GM13976 (cell line): ENCODE results near the gene PROK1.
A peak's percentile ranks its signal among the peaks of the same experiment; 100 is the strongest.

Source experiments
- DNase-seq: peaks from one replicate; pipeline ENCODE4 v3.0.0; 2012; ENCODE audit warnings: low spot score
- CTCF ChIP-seq: IDR thresholded peaks from 2 replicates; pipeline ENCODE4 v1.5.1; 2012; ENCODE audit warnings: borderline replicate concordance, mild to moderate bottlenecking; ENCODE audit not compliant: insufficient read depth; ENCODE audit errors: extremely low read depth, missing control alignments, control extremely low read depth
- in situ Hi-C: fragments of 300-500 bp; cut with MboI; formaldehyde crosslinking; loops from one replicate; pipeline ENCODE4 v1.12.0; 2022; ENCODE audit warnings: low sequenced_read_pairs, mixed read lengths, inconsistent platforms; ENCODE audit not compliant: unreplicated experiment

The PROK1 gene

DNA sequence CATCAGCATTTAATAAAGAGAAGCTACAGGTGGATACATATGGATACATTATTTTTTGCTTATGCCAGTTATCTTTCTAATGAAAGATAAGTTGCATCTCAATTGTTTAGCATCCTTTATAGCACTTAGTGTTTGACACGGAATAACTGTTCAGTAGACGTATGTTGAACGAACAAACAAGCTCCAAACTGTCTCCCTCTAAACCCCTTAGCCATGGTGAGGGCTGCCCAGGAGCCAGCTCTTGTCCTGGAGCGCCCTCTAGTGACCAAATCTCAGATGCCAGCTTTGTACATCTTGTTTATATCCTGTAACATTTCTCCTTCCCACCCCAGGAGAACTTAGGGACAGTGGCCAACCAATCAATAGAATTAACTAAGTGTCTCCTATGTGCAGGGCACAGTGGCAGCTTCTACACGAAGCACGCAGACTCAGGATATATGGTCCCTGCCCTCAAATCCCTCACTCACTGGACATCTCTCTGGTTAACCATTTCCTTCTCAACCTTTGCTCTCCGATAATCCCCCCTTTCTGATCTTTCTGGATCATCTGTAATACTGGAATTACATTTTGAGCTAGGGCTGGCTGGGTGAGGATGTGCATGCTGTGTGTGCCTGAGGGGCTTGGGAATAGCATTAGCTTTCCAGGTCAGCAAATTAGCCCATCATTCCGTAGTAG is 45.1 kb downstream of the PROK1 start:
- peak; percentile 83 for DNase-seq
- in situ Hi-C loops = no loop called here
- peak; percentile 87 for TF ChIP-seq CTCF

GRCh38 chr1:110498270-110498669 is 47.3 kb downstream of the PROK1 start:
- in situ Hi-C loops = no loop called here
- no peak for DNase-seq
- TF ChIP-seq CTCF = no peak

GRCh38 chr1:110501488-110502132 is 50.7 kb downstream of the PROK1 start:
- DNase-seq = no peak
- in situ Hi-C loops = no loop called here
- TF ChIP-seq CTCF = no peak

DNA sequence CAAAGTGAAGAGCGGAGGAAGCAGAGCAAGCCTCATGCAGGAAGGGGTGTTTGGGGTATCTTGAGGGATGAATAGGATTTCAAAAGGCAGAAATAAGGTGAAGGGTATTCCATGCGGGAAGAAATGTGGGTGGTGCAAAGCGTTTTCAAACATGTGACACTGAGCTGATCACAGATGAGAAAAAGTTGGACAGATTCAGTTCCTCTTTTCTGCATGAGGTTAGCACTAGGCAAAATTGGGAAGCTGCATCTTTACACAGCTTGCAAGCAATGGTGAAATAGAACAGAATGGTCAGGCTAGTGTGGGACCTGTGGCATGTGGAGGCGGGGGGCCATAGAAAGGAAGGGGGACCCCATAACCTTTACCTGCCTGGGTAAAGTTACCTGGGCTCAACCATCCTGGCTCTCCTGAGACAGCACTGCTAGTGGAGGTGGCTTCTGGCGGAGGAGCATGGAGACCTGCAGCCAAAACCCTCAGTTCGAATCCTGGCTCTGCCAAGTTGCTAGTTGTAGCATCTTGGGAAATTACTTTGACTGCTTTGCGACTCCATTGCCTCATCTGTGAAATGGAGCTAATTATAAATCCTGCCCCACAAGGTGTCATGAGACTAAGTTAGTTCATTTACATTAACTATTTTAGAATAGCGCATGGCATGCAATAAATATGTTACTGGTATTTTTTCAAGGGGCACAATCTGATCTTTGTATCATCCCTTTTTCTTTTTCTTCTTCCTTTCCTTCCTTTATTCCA is 51.6 kb downstream of the PROK1 start:
- no peak for DNase-seq

GRCh38 chr1:110503471-110503870 is 52.5 kb downstream of the PROK1 start:
- TF ChIP-seq CTCF = no peak
- in situ Hi-C loops = no loop called here
- no peak for DNase-seq

More for the DNA sequence above, 51.6 kb downstream of the PROK1 start:
- TF ChIP-seq CTCF = no peak
- in situ Hi-C loops = no loop called here

DNA sequence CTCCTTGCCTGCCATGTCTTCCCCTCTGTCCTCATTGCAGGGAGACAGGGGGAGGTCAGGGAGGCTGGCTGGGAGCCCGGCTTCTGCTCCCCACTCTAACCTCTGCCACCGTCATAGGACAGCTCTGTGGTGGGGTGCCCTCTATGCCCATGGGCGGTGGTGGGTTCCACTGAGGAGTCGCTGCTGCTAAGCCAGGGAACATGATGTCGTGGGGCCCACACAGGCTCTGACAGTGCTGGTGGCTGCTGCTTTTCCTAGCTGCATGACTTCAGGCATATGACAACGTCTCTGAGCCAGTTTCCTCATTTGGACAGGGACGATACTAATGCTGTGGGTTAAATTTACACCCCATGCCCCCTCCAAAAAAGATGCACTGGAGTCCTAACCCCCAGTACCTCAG is 53.3 kb downstream of the PROK1 start:
- no peak for DNase-seq
- in situ Hi-C loops = no loop called here

More for the DNA sequence above, 53.3 kb downstream of the PROK1 start:
- TF ChIP-seq CTCF = no peak
